ENCODE measurements around the gene NR6A1. TPM values are rescaled to one million over a fixed set of nuclear protein-coding genes. Genes with fewer than 3 reads are reported as not detected.

Gene NR6A1
- total and polyA plus RNA-seq, 5 donors from 2014 or later = 0.05 TPM; not detected in 4

GRCh38 chr9:124602632-124603031 lies 168.5 kb downstream of the NR6A1 start:
- Mint-ChIP-seq H3K27me3 (peaks cover 6% of the 10 kb centered on the region), H3K4me1 (no peaks in the 10 kb centered on the region), H3K27ac (no peak overlapping the region), H3K9me3 (no peaks in the 10 kb centered on the region), H3K36me3 (no peaks in the 10 kb centered on the region), H3K4me3 (no peak overlapping the region)
- DNase-seq (no peak), ATAC-seq (ENCODE audit: low read depth in 2 of 2) (no peak)
- peaks cover 4% of the 10 kb centered on the region for H3K27me3 ChIP-seq (ENCODE audit: control insufficient read depth, insufficient read depth, low read length)
- H3K4me3 ChIP-seq (ENCODE audit: low read depth, low read length) = no peak overlapping the region
- H3K9me3 ChIP-seq (ENCODE audit: control insufficient read depth in 2 of 2, low read length in 2 of 2) = no peaks in the 10 kb centered on the region
- no peaks in the 10 kb centered on the region for H3K4me1 ChIP-seq (ENCODE audit: control insufficient read depth, insufficient read depth, low read length, poor library complexity, severe bottlenecking)
- H3K36me3 ChIP-seq (ENCODE audit: control insufficient read depth, insufficient read depth, low read length) = no peaks in the 10 kb centered on the region
- H3K27ac ChIP-seq (ENCODE audit: insufficient read depth, low read length, poor library complexity, severe bottlenecking) = no peak overlapping the region

- DNase-seq (no peak), ATAC-seq (ENCODE audit: low read depth in 2 of 2) (no peak)
- Histone ChIP-seq H3K36me3 (ENCODE audit: control insufficient read depth, insufficient read depth, low read length) (no peaks in the 10 kb centered on the region), H3K9me3 (ENCODE audit: control insufficient read depth in 2 of 2, low read length in 2 of 2) (no peaks in the 10 kb centered on the region), H3K27me3 (ENCODE audit: control insufficient read depth, insufficient read depth, low read length) (peaks cover 8% of the 10 kb centered on the region), H3K4me3 (ENCODE audit: low read depth, low read length) (no peak overlapping the region), H3K27ac (ENCODE audit: insufficient read depth, low read length, poor library complexity, severe bottlenecking) (no peak overlapping the region), H3K4me1 (ENCODE audit: control insufficient read depth, insufficient read depth, low read length, poor library complexity, severe bottlenecking) (no peaks in the 10 kb centered on the region)
- Mint-ChIP-seq H3K4me1 (no peaks in the 10 kb centered on the region), H3K36me3 (no peaks in the 10 kb centered on the region), H3K9me3 (peaks cover 0 to under 1% (median 0%) of the 10 kb centered on the region in 7 donors), H3K27me3 (peaks cover 6% of the 10 kb centered on the region), H3K4me3 (no peak overlapping the region), H3K27ac (no peak overlapping the region)
These were observed 168.9 kb downstream of the NR6A1 start for GRCh38 chr9:124602204-124602603.

GRCh38 chr9:124600407-124600806 lies 170.7 kb downstream of the NR6A1 start:
- Mint-ChIP-seq H3K27ac (peak overlapping the region in 1 of 3 donors; percentile 70), H3K27me3 (peaks cover 14% of the 10 kb centered on the region)
- H3K4me3 ChIP-seq (ENCODE audit: low read depth, low read length) = no peak overlapping the region

GRCh38 chr9:124599121-124599795 lies 171.9 kb downstream of the NR6A1 start:
- DNase-seq (no peak), ATAC-seq (ENCODE audit: low read depth in 2 of 2) (no peak)
- no peak overlapping the region for H3K4me3 Mint-ChIP-seq
- no peak overlapping the region for H3K4me3 ChIP-seq (ENCODE audit: low read depth, low read length)
- no peaks in the 10 kb centered on the region for H3K4me1 Mint-ChIP-seq
- H3K27me3 Mint-ChIP-seq = peaks cover 23% of the 10 kb centered on the region
- no peak overlapping the region for H3K27ac Mint-ChIP-seq
- H3K9me3 Mint-ChIP-seq = peaks cover 0 to 2% (median 0%) of the 10 kb centered on the region in 7 donors
- peaks cover 13% of the 10 kb centered on the region for H3K27me3 ChIP-seq (ENCODE audit: control insufficient read depth, insufficient read depth, low read length)
- H3K36me3 Mint-ChIP-seq = no peaks in the 10 kb centered on the region
- no peak overlapping the region for H3K27ac ChIP-seq (ENCODE audit: insufficient read depth, low read length, poor library complexity, severe bottlenecking)
- no peaks in the 10 kb centered on the region for H3K36me3 ChIP-seq (ENCODE audit: control insufficient read depth, insufficient read depth, low read length)
- H3K9me3 ChIP-seq (ENCODE audit: control insufficient read depth in 2 of 2, low read length in 2 of 2) = no peaks in the 10 kb centered on the region
- H3K4me1 ChIP-seq (ENCODE audit: control insufficient read depth, insufficient read depth, low read length, poor library complexity, severe bottlenecking) = no peaks in the 10 kb centered on the region

More at GRCh38 chr9:124600407-124600806, 170.7 kb downstream of the NR6A1 start:
- Mint-ChIP-seq H3K9me3 (peaks cover 0 to 2% (median 0%) of the 10 kb centered on the region in 7 donors), H3K36me3 (no peaks in the 10 kb centered on the region), H3K4me1 (no peaks in the 10 kb centered on the region), H3K4me3 (no peak overlapping the region)
- H3K4me1 ChIP-seq (ENCODE audit: control insufficient read depth, insufficient read depth, low read length, poor library complexity, severe bottlenecking) = no peaks in the 10 kb centered on the region
- H3K27ac ChIP-seq (ENCODE audit: insufficient read depth, low read length, poor library complexity, severe bottlenecking) = no peak overlapping the region
- no peaks in the 10 kb centered on the region for H3K9me3 ChIP-seq (ENCODE audit: control insufficient read depth in 2 of 2, low read length in 2 of 2)
- DNase-seq (no peak), ATAC-seq (ENCODE audit: low read depth in 2 of 2) (no peak)
- H3K27me3 ChIP-seq (ENCODE audit: control insufficient read depth, insufficient read depth, low read length) = peaks cover 7% of the 10 kb centered on the region
- no peaks in the 10 kb centered on the region for H3K36me3 ChIP-seq (ENCODE audit: control insufficient read depth, insufficient read depth, low read length)

GRCh38 chr9:124598048-124598447 lies 173.1 kb downstream of the NR6A1 start:
- H3K27me3 Mint-ChIP-seq = peaks cover 30% of the 10 kb centered on the region
- no peak overlapping the region for H3K27ac Mint-ChIP-seq
- no peaks in the 10 kb centered on the region for H3K36me3 Mint-ChIP-seq

GRCh38 chr9:124596172-124596839 lies 174.8 kb downstream of the NR6A1 start:
- DNase-seq (no peak), ATAC-seq (ENCODE audit: low read depth in 2 of 2) (no peak)
- Mint-ChIP-seq H3K4me3 (no peak overlapping the region), H3K27me3 (peaks cover 37% of the 10 kb centered on the region), H3K9me3 (peaks cover 0 to 2% (median 0%) of the 10 kb centered on the region in 7 donors), H3K4me1 (no peaks in the 10 kb centered on the region), H3K36me3 (no peaks in the 10 kb centered on the region), H3K27ac (no peak overlapping the region)
- Histone ChIP-seq H3K4me3 (ENCODE audit: low read depth, low read length) (no peak overlapping the region), H3K36me3 (ENCODE audit: control insufficient read depth, insufficient read depth, low read length) (no peaks in the 10 kb centered on the region), H3K27me3 (ENCODE audit: control insufficient read depth, insufficient read depth, low read length) (peaks cover 11% of the 10 kb centered on the region), H3K9me3 (ENCODE audit: control insufficient read depth in 2 of 2, low read length in 2 of 2) (no peaks in the 10 kb centered on the region), H3K4me1 (ENCODE audit: control insufficient read depth, insufficient read depth, low read length, poor library complexity, severe bottlenecking) (no peaks in the 10 kb centered on the region), H3K27ac (ENCODE audit: insufficient read depth, low read length, poor library complexity, severe bottlenecking) (no peak overlapping the region)

More at GRCh38 chr9:124598048-124598447, 173.1 kb downstream of the NR6A1 start:
- H3K9me3 Mint-ChIP-seq = peaks cover 0 to 2% (median 0%) of the 10 kb centered on the region in 7 donors
- Histone ChIP-seq H3K27me3 (ENCODE audit: control insufficient read depth, insufficient read depth, low read length) (peaks cover 13% of the 10 kb centered on the region), H3K4me3 (ENCODE audit: low read depth, low read length) (no peak overlapping the region), H3K9me3 (ENCODE audit: control insufficient read depth in 2 of 2, low read length in 2 of 2) (no peaks in the 10 kb centered on the region), H3K4me1 (ENCODE audit: control insufficient read depth, insufficient read depth, low read length, poor library complexity, severe bottlenecking) (no peaks in the 10 kb centered on the region), H3K36me3 (ENCODE audit: control insufficient read depth, insufficient read depth, low read length) (no peaks in the 10 kb centered on the region), H3K27ac (ENCODE audit: insufficient read depth, low read length, poor library complexity, severe bottlenecking) (no peak overlapping the region)
- DNase-seq = no peak
- peak overlapping the region in 1 of 4 donors; percentile 35 for H3K4me3 Mint-ChIP-seq
- ATAC-seq (ENCODE audit: low read depth in 2 of 2) = no peak
- H3K4me1 Mint-ChIP-seq = no peaks in the 10 kb centered on the region

GRCh38 chr9:124595743-124596142 lies 175.4 kb downstream of the NR6A1 start:
- no peaks in the 10 kb centered on the region for H3K9me3 ChIP-seq (ENCODE audit: control insufficient read depth in 2 of 2, low read length in 2 of 2)
- Mint-ChIP-seq H3K9me3 (peaks cover 0 to 2% (median 0%) of the 10 kb centered on the region in 7 donors), H3K36me3 (no peaks in the 10 kb centered on the region), H3K4me3 (no peak overlapping the region), H3K27ac (no peak overlapping the region), H3K27me3 (peaks cover 40% of the 10 kb centered on the region), H3K4me1 (no peaks in the 10 kb centered on the region)
- DNase-seq = no peak
- H3K27ac ChIP-seq (ENCODE audit: insufficient read depth, low read length, poor library complexity, severe bottlenecking) = no peak overlapping the region
- no peak for ATAC-seq (ENCODE audit: low read depth in 2 of 2)
- peaks cover 11% of the 10 kb centered on the region for H3K27me3 ChIP-seq (ENCODE audit: control insufficient read depth, insufficient read depth, low read length)
- no peaks in the 10 kb centered on the region for H3K4me1 ChIP-seq (ENCODE audit: control insufficient read depth, insufficient read depth, low read length, poor library complexity, severe bottlenecking)
- H3K4me3 ChIP-seq (ENCODE audit: low read depth, low read length) = no peak overlapping the region
- no peaks in the 10 kb centered on the region for H3K36me3 ChIP-seq (ENCODE audit: control insufficient read depth, insufficient read depth, low read length)
